ENCODE results near the gene GFOD2.

GRCh38 chr16:67675579-67675935 lies 43.6 kb downstream of the GFOD2 start:
- TF ChIP-seq, protein P1, sequence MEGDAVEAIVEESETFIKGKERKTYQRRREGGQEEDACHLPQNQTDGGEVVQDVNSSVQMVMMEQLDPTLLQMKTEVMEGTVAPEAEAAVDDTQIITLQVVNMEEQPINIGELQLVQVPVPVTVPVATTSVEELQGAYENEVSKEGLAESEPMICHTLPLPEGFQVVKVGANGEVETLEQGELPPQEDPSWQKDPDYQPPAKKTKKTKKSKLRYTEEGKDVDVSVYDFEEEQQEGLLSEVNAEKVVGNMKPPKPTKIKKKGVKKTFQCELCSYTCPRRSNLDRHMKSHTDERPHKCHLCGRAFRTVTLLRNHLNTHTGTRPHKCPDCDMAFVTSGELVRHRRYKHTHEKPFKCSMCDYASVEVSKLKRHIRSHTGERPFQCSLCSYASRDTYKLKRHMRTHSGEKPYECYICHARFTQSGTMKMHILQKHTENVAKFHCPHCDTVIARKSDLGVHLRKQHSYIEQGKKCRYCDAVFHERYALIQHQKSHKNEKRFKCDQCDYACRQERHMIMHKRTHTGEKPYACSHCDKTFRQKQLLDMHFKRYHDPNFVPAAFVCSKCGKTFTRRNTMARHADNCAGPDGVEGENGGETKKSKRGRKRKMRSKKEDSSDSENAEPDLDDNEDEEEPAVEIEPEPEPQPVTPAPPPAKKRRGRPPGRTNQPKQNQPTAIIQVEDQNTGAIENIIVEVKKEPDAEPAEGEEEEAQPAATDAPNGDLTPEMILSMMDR (IDR thresholded peaks at IDR 0.05), result no peak
- no peak for TF ChIP-seq POLR2A (IDR thresholded peaks at IDR 0.05; ENCODE audit: low read depth)
